GM18907 (cell line): ENCODE results near the gene ZDHHC24.
A peak's percentile ranks its signal among the peaks of the same experiment; 100 is the strongest.
"Not testable (repeated sequence)": the region's sequence is repeated elsewhere in the genome, so short reads cannot be mapped to it uniquely, and the experiment has no call there.

Source experiments
- ATAC-seq: cut with Tn5 transposase; IDR thresholded peaks from one replicate; pipeline ENCODE4 v1.9.1; 2021; ENCODE audit warnings: mild to moderate bottlenecking, moderate library complexity; ENCODE audit not compliant: unreplicated experiment

Gene ZDHHC24

GRCh38 chr11:66546368-66546965, 619 bp upstream of the ZDHHC24 start, which contains the start of gene ACTN3:
TSS of gene ACTN3 (plus strand) at chr11:66546903. CDS start at chr11:66546938, 35 bp downstream.
- ATAC-seq, result no peak

- not testable (repeated sequence) for ATAC-seq
Measured at GRCh38 chr11:66544952-66545351, 896 bp downstream of the ZDHHC24 start.

DNA sequence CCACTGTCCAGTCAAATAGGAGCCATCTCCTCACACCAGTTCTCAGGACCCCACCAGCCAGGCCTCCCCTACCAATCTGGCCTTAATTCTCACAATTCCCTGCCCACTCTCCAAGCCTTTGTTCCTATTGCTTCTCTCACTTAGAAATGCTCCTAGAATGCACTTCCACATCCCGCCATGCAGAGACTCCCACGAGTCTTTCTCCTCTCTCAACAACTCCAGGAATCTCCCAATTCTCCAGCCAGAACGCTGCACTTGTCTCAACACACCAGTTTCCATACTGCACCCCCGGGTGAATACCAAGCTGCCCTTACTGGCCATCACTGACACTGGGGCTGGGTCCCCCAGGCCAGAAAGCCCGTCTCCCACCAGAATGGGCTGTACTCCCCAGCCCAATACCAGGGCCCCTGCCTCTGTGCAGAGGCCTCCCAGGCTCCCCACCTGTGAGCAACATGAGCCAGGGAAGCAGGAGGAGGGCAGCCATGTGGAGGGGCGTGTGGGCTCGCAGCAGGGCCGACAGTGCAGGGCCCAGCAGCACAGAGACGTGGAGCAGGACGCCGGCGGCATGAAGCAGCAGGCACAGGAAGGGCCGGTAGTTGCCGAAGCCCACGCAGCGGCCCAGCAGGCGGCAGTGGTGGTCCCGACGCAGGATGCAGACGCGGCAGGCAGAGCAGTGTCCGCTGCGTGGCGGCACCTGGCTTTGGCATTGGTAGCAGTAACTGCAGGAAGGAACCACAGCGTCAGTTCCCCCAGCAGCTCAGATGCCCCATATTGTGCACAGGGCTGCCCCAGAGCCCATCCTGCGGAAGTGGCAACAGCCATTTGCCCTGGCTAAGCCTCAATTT, 2.4 kb downstream of the ZDHHC24 start:
- ATAC-seq, result peak; percentile 40

- no peak for ATAC-seq
Measured at GRCh38 chr11:66542362-66542761, 3.5 kb downstream of the ZDHHC24 start.

DNA sequence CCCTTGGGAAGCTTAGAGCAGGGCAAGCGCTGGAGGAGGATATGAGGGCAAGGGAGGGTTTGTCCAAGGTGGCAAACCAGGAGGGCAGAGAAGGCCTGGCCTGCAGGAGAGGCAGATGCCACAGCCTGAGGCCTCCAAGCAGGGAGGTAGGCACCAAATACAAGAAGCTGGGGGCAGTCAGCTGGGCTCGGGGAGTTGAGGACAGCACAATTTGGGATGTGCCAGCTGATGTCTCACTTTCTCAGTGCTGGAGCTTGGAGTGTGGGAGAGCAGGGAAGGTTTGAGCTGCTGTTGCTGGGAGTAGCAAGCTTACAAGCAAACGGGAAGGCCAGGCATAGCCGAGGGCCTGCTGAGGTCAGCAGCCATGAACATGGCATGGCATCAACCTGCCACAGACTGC, 4.0 kb downstream of the ZDHHC24 start:
- no peak for ATAC-seq

DNA sequence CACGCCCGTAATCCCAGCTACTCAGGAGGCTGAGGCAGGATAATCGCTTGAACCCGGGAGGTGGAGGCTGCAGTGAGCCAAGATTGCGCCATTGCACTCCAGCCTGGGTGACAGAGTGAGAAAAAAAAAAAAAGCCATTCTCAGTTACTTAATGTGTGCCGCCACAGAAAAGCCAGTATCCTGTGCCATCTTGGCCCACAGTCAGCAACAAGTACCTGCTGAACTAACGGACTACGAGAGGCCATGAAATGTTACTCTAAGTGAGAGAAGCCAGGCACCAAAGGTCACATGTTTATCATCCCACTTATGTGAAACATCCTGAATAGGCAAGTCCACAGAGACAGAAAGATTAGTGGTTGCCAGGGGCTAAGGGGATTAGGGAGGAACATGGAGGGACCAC, 5.2 kb downstream of the ZDHHC24 start:
- not testable (repeated sequence) for ATAC-seq

DNA sequence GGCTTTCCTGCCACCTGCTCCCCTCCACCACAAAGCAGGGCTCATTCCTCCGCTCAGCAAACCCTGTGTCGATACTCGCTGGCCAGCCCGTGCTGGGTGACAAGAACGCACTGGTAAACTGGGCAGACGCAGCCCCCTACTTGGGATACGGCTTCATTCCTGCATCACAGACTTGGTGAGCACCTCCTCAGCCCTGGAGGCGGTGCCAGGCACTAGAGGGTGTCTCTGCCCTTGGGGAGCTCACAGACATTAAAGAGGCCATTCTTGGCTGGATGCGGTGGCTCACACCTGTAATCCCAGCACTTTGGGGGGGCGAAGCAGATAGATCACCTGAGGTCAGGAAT, 6.0 kb downstream of the ZDHHC24 start:
- ATAC-seq, result no peak

- ATAC-seq, result no peak
Measured at GRCh38 chr11:66539170-66539869, 6.5 kb downstream of the ZDHHC24 start.

- no peak for ATAC-seq
Measured at GRCh38 chr11:66532784-66533183, 13.1 kb downstream of the ZDHHC24 start.

DNA sequence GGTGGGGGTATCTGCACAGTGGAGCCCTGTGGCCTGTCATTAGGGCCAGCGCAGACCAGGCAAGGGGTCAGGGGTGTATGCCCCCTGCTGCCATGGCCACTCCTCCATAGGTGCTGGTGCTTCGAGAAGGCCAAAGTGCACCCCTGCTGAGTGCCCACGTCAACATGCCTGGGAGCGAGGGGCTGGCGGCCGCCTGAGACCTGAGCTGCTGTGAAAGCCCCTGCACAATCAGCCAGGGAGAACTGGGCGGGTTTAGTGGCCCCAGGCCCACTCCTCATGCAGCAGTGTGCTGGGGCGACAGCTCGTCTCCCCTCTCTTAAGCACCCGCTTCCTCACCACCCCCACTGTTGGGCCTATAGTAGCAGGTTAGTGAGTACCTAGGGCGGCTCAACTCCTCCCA, 14.0 kb downstream of the ZDHHC24 start:
- ATAC-seq, result no peak

- no peak for ATAC-seq
Measured at GRCh38 chr11:66530927-66531709, 14.7 kb downstream of the ZDHHC24 start.

DNA sequence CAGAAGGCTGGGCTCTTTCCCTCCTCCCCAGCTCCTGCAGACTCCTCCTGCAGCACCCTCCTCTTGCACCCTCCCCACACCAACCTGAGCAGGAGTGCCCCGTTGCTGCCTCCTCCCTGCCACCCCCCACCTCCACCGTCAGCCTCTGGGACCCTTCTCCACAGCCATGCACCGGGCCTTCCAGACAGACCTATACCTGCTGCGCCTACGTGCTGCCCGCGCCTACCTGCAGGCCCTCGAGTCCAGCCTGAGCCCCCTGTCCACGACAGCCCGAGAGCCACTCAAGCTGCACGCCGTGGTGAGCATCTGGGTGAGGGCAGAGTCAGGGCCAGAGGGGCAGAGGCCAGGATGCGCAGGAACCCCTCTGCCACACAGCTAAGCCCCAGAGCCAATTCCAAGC, 16.2 kb downstream of the ZDHHC24 start:
- ATAC-seq, result no peak

DNA sequence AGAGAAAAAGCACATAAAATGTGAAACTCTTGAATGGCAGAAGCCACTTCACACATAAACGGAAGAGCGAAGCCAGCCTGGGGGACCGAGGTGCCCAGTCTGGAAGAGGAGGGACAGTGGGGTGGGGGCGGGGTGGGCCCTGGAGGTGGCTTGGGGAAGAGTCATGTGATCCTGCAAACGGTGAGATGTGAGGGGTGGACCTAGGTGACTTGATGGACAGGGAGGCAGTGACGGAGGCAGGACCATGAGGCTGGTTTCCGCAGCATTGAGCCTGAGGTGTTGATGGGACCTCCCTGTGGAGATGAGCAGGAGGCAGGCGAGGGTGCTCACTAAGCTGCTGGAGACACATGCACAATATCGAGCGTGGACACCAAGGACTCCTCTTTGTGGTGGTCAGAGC, 16.8 kb downstream of the ZDHHC24 start:
- no peak for ATAC-seq

- no peak for ATAC-seq
Measured at GRCh38 chr11:66524304-66525040, 21.4 kb downstream of the ZDHHC24 start.

GRCh38 chr11:66523611-66524010, 22.2 kb downstream of the ZDHHC24 start:
- no peak for ATAC-seq

GRCh38 chr11:66510990-66511339, 34.9 kb downstream of the ZDHHC24 start:
- ATAC-seq, result no peak

DNA sequence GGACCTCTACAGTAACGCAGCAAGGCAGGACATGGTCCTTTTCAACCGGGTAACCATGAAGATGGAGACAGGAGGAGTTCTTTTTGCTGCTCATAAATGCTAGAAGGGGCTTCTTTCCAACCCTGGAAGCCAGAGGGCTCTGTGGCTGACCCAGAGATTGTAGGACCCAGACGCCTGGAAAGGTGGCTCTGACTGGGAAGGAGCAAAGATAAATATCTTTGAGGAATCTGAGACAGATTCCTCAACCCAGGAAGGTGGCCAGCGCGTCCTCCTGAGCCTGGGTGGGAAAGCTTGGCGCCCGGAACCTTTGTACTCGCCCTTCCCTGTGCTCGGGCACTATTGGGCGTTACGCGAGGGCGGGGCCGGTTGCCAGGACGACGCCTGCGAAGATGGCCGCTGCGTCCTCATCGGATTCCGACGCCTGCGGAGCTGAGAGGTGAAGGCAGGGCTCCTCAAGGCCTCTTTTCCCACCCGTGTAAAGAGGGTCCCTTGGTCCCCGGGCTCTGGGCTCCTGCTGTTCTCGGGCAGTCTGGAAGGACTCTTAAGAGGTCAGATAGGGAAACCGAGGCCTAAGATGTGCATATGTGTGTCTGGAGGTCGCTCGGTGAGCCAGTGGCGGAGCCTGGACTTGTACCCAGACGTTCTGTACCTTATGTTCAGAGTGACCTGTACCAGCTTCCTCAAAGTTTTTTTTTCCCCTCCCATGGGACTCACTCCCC, 35.4 kb downstream of the ZDHHC24 start, which contains the start of gene BBS1:
BBS1 (plus strand) TSS at position 365 of the 719 bp plus-strand sequence; CDS start at position 390, 25 bp downstream.
- peak; percentile 82 for ATAC-seq

GRCh38 chr11:66509131-66509561, 36.7 kb downstream of the ZDHHC24 start:
- ATAC-seq, result no peak

DNA sequence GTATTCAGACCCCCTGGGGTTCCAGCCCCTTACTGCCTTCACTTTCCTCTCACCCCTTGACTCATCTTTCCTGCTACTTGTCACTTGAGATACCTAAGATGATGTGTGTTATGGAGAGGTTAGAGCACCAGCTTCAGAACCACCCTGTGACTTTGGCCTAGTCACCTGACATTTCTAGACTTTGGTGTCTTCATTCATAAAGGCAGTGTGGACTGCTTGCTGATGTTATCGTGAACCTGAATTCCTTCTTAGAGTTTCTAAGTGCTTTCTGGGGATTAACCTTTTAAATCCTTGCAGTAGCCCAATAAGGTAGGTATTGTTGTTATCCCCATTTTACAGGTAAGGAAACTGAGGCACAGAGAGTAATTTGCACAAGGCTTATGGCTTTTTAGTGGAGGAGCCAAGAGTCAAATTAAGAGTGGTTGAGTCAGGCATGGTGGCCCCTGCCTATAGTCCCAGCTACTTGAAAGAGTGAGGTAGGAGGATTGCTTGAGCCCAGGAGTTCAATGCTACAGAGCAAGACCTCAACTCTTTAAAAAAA, 40.5 kb downstream of the ZDHHC24 start:
- ATAC-seq, result no peak
